Measurements from ENCODE around the gene DEDD. TPM values are rescaled to one million over a fixed set of nuclear protein-coding genes. Genes with fewer than 3 reads are reported as not detected.

Gene DEDD
- total RNA-seq, 4 donors from 2014 or later, result 40.2 to 60.2 (median 46.3) TPM

GRCh38 chr1:161158316-161159010 is 26.0 kb upstream of the DEDD start:
- H3K36me3 ChIP-seq, result peaks cover 0 to 39% of the 10 kb centered on the region in 2 donors
- no peaks in the 10 kb centered on the region for H3K9me3 ChIP-seq
- TF ChIP-seq POLR2A (IDR thresholded peaks at IDR 0.05), result no peak
- TF ChIP-seq CTCF (IDR thresholded peaks at IDR 0.05 in 4 of 5, conservative IDR thresholded peaks at IDR 0.05 in 1 of 5), result no peak
- H3K27ac ChIP-seq, result peak overlapping the region; percentile 90 to 95 (median 92)
- DNase-seq (no peak), ATAC-seq (no peak)
- intact Hi-C loops (cut with DNase I; ENCODE audit: low total_unique reads), result loop anchor here (1.0 to 10.0 kb wide), 3 partner anchors 26 to 814 kb away; partner anchors contain the start of genes COPA, DEDD and NCSTN
- peaks cover 25 to 33% of the 10 kb centered on the region in 2 donors for H3K4me1 ChIP-seq
- in situ Hi-C loops (cut with MboI; ENCODE audit: low sequenced_read_pairs in 4 of 4), result loop anchor here in 1 of 4 donors (10.0 kb wide), 1 partner anchor 114 kb away; the partner anchor contains the start of gene USF1
- peak overlapping the region; percentile 82 to 100 (median 95) for H3K4me3 ChIP-seq
- H3K27me3 ChIP-seq, result no peaks in the 10 kb centered on the region

DNA sequence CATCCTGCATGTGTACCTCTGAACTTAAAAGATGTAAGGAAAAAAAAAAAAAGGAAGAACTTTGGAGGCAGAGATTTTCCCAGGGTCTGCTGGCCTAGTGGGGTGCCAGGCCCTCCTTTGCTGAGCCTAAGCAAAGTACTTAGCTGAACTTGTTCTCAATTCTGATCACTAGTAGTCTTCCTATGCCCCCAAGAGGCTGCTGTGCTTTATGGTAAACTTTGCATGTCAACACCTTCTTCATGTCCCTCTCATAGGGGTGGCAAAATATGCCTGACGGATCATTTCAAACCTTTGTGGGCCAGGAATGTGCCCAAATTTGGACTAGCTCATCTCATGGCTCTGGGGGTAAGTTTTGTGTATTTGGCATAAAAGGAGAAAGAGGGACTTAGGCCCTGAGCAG is 25.4 kb upstream of the DEDD start:
- intact Hi-C loops (cut with DNase I; ENCODE audit: low total_unique reads) (loop anchor here (2.0 to 10.0 kb wide), 2 partner anchors 111 to 813 kb away; partner anchors contain the start of genes COPA and NCSTN), in situ Hi-C loops (cut with MboI; ENCODE audit: low sequenced_read_pairs in 4 of 4) (loop anchor here in 1 of 4 donors (10.0 kb wide), 1 partner anchor 113 kb away; the partner anchor contains the start of gene USF1)
- Histone ChIP-seq H3K27ac (peak overlapping the region in 1 of 4 donors; percentile 95), H3K27me3 (no peaks in the 10 kb centered on the region), H3K4me3 (no peak overlapping the region), H3K9me3 (no peaks in the 10 kb centered on the region), H3K36me3 (peaks cover 0 to 33% of the 10 kb centered on the region in 2 donors), H3K4me1 (peaks cover 25 to 38% of the 10 kb centered on the region in 2 donors)
- DNase-seq, result no peak
- TF ChIP-seq POLR2A (IDR thresholded peaks at IDR 0.05) (no peak), CTCF (IDR thresholded peaks at IDR 0.05 in 4 of 5, conservative IDR thresholded peaks at IDR 0.05 in 1 of 5) (no peak)
- no peak for ATAC-seq

DNA sequence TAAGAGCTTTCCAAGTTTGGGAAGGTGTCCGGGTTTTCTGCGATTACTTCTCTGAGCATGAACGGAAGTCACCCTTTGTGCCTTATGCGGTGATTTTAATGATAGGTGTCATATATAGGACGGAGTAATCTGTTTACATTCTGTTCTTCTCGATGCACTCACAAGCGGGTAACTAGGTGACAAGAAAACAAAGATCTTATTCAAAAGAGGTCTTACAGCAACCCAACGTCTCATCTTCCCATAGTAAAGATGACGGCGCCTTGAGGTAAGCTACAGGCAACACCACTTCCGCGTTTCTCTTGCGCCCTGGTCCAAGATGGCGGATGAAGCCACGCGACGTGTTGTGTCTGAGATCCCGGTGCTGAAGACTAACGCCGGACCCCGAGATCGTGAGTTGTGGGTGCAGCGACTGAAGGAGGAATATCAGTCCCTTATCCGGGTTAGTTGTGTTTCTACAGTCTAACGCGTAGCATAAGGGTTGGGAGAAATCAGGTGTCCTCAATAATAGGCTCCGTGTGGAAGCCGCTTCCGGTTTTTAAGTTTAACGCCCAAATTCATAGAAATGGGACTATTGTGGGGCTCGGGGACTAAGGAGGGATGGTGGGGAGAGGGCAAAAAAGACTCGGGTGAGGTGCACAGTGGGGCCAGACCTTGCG is 21.3 kb upstream of the DEDD start, which contains the start of gene UFC1:
UFC1 (plus strand) TSS at position 297 of the 656 bp plus-strand sequence; CDS start at position 317, 20 bp downstream.
- H3K4me3 ChIP-seq, result peak within 1 kb of the TSS; percentile 73 to 96 (median 82)
- peak; percentile 97 to 98 for ATAC-seq
- in situ Hi-C loops (cut with MboI; ENCODE audit: low sequenced_read_pairs in 4 of 4) (loop anchor here in 1 of 4 donors (10.0 kb wide), 1 partner anchor 109 kb away; the partner anchor contains the start of gene USF1), intact Hi-C loops (cut with DNase I; ENCODE audit: low total_unique reads) (loop anchor here (1.0 to 10.0 kb wide), 3 partner anchors 21 to 809 kb away; partner anchors contain the start of genes COPA, NCSTN, NIT1 and PFDN2)
- peak within 1 kb of the TSS; percentile 88 to 98 (median 92) for H3K27ac ChIP-seq
- H3K36me3 ChIP-seq, result peaks cover 0 to 12% of the 10 kb centered on the region in 2 donors
- H3K4me1 ChIP-seq, result peaks cover 9 to 18% of the 10 kb centered on the region in 2 donors
- TF ChIP-seq CTCF (IDR thresholded peaks at IDR 0.05 in 4 of 5, conservative IDR thresholded peaks at IDR 0.05 in 1 of 5), result no peak
- TF ChIP-seq POLR2A (IDR thresholded peaks at IDR 0.05), result peak in 1 of 2 donors; percentile 26
- peak; percentile 68 to 74 for DNase-seq
- no peaks in the 10 kb centered on the region for H3K9me3 ChIP-seq
- no peaks in the 10 kb centered on the region for H3K27me3 ChIP-seq

DNA sequence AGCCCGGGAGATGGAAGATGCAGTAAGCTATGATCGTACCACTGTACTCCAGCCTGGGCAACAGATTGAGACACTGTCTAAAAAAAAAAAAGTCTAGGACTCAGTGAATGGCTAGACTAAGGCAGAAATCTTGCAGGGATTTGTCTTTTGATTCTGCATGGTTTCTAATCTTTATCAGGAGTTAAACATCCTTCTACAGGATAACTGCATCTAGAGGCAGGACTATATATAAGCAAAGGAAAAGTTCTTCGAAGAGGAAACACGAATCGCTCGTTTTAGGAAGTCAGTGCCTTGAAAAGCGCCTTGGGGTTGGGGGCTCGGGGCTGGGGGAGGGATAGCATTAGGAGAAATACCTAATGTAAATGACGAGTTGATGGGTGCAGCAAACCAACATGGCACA is 20.7 kb upstream of the DEDD start:
- Histone ChIP-seq H3K4me1 (peaks cover 9 to 14% of the 10 kb centered on the region in 2 donors), H3K4me3 (peak overlapping the region; percentile 73 to 96 (median 82)), H3K9me3 (no peaks in the 10 kb centered on the region), H3K27ac (peak overlapping the region; percentile 88 to 98 (median 92)), H3K36me3 (peaks cover 0 to 11% of the 10 kb centered on the region in 2 donors), H3K27me3 (no peaks in the 10 kb centered on the region)
- no peak for TF ChIP-seq CTCF (IDR thresholded peaks at IDR 0.05 in 4 of 5, conservative IDR thresholded peaks at IDR 0.05 in 1 of 5)
- no peak for TF ChIP-seq POLR2A (IDR thresholded peaks at IDR 0.05)
- intact Hi-C loops (cut with DNase I; ENCODE audit: low total_unique reads), result loop anchor here (1.0 to 10.0 kb wide), 3 partner anchors 20 to 808 kb away; partner anchors contain the start of genes COPA, NCSTN, NIT1 and PFDN2
- ATAC-seq (no peak), DNase-seq (no peak)
- in situ Hi-C loops (cut with MboI; ENCODE audit: low sequenced_read_pairs in 4 of 4), result loop anchor here in 1 of 4 donors (10.0 kb wide), 1 partner anchor 108 kb away; the partner anchor contains the start of gene USF1

Measured in gastrocnemius medialis (tissue), 4 donors.